H1 (cell line): Measurements from ENCODE around the gene NOS1AP. TPM values are rescaled to one million over a fixed set of nuclear protein-coding genes. Genes with fewer than 3 reads are reported as not detected.

Source experiments
- CTCF ChIA-PET: fragments of 300-600 bp; sonication (Branson Sonifier 250); formaldehyde crosslinking; loops from one replicate; lab custom pipeline; 2021; ENCODE audit not compliant: partially characterized antibody; lab: Charles Lee
- POLR2A ChIA-PET: fragments of 300-600 bp; sonication (Branson Sonifier 250); formaldehyde crosslinking; loops from one replicate; lab custom pipeline; 2021; ENCODE audit warnings: inconsistent platforms; ENCODE audit not compliant: partially characterized antibody; lab: Charles Lee
- DNase-seq, 2 experiments: peaks; one replicate each; pipeline versions ENCODE4 v3.0.0 to v3.0.0-alpha.2; 2010 to 2022; ENCODE audit warnings: low spot score in 2 of 2, low read depth in 1 of 2, mixed read lengths in 1 of 2
- FAIRE-seq: peaks from 2 replicates; lab custom pipeline; 2011; peaks lifted over from hg19 to GRCh38; lab: Jason Lieb, UNC
- H2AFZ ChIP-seq: 2 replicates; pipeline ENCODE4 v1.8.1; 2012; ENCODE audit warnings: low read length, inconsistent platforms
- H2AK5ac ChIP-seq: 2 replicates; pipeline ENCODE4 v1.6.1; 2013; ENCODE audit warnings: low read depth, low read length
- H2BK120ac ChIP-seq: replicated peaks from 2 replicates; pipeline ENCODE3; 2013; ENCODE audit warnings: low read depth, low read length, inconsistent platforms
- H2BK12ac ChIP-seq: 2 replicates; pipeline ENCODE4 v1.6.1; 2013; ENCODE audit warnings: low read depth, low read length
- H2BK15ac ChIP-seq: 2 replicates; pipeline ENCODE4 v1.6.1; 2013; ENCODE audit warnings: low read length
- H2BK20ac ChIP-seq: 2 replicates; pipeline ENCODE4 v1.6.1; 2013; ENCODE audit warnings: low read length
- H2BK5ac ChIP-seq: 2 replicates; pipeline ENCODE4 v1.6.1; 2013; ENCODE audit warnings: low read depth, low read length
- H3K14ac ChIP-seq: 2 replicates; pipeline ENCODE4 v1.6.1; 2013; ENCODE audit warnings: inconsistent platforms; ENCODE audit not compliant: insufficient read length
- H3K18ac ChIP-seq: 2 replicates; pipeline ENCODE4 v1.6.1; 2013; ENCODE audit warnings: low read length; ENCODE audit errors: extremely low read depth
- H3K23ac ChIP-seq: 2 replicates; pipeline ENCODE4 v1.6.1; 2013; ENCODE audit warnings: inconsistent platforms; ENCODE audit not compliant: insufficient read length
- H3K23me2 ChIP-seq: 2 replicates; pipeline ENCODE4 v1.6.1; 2013; ENCODE audit warnings: low read depth, low read length
- H3K27ac ChIP-seq: 2 replicates; pipeline ENCODE4 v1.6.1; 2011; ENCODE audit warnings: low read depth, low read length, inconsistent platforms
- H3K27me3 ChIP-seq, 4 experiments: replicated peaks in 1 of 4; 1 replicate in 1 of 4; 2 replicates in 3 of 4; pipeline versions ENCODE4 v1.6.1 to v1.8.1; 2011 to 2013; ENCODE audit warnings: low read length in 3 of 4, mild to moderate bottlenecking in 3 of 4, inconsistent platforms in 2 of 4, mixed read lengths in 2 of 4, moderate library complexity in 1 of 4; ENCODE audit not compliant: control insufficient read depth in 3 of 4, insufficient read depth in 3 of 4; ENCODE audit errors: extremely low read depth in 1 of 4
- H3K36me3 ChIP-seq, 4 experiments: 2 replicates each; pipeline versions ENCODE4 v1.6.1 to v1.8.1; 2011 to 2013; ENCODE audit warnings: mild to moderate bottlenecking in 4 of 4, low read length in 3 of 4, moderate library complexity in 2 of 4, control low read depth in 1 of 4, inconsistent platforms in 1 of 4; ENCODE audit not compliant: insufficient read depth in 4 of 4, control insufficient read depth in 2 of 4
- H3K4ac ChIP-seq: replicated peaks from 2 replicates; pipeline ENCODE3; 2013; ENCODE audit warnings: low read length, low read depth, mixed read lengths, inconsistent platforms; ENCODE audit not compliant: insufficient read length
- H3K4me1 ChIP-seq, 4 experiments: replicated peaks in 1 of 4; 1 replicate in 1 of 4; 2 replicates in 3 of 4; pipeline versions ENCODE4 v1.6.1 to v1.8.1; 2011 to 2013; ENCODE audit warnings: low read length in 3 of 4, inconsistent platforms in 2 of 4, mixed read lengths in 1 of 4; ENCODE audit not compliant: insufficient read depth in 4 of 4, control insufficient read depth in 3 of 4
- H3K4me2 ChIP-seq, 2 experiments: 2 replicates each; pipeline versions ENCODE4 v1.6.1 to v1.8.1; 2011 to 2013; ENCODE audit warnings: low read depth in 2 of 2, low read length in 2 of 2, control low read depth in 1 of 2, inconsistent platforms in 1 of 2, mild to moderate bottlenecking in 1 of 2; ENCODE audit not compliant: insufficient read depth in 1 of 2
- H3K4me3 ChIP-seq, 4 experiments: fragments of 200-600, 300-600 bp in 1 of 4; sonication (generic), shearing (Covaris generic), sonication (Bioruptor Twin) in 1 of 4; 2 replicates each; pipeline versions ENCODE4 v1.5.1 to v1.8.1; 2011 to 2016; ENCODE audit warnings: low read length in 4 of 4, low read depth in 3 of 4, control low read depth in 2 of 4, inconsistent platforms in 2 of 4, mild to moderate bottlenecking in 2 of 4, mixed read lengths in 1 of 4, moderate library complexity in 1 of 4; ENCODE audit not compliant: insufficient read depth in 2 of 4; ENCODE audit errors: extremely low read depth in 1 of 4
- H3K56ac ChIP-seq: replicated peaks from 2 replicates; pipeline ENCODE3; 2013; ENCODE audit warnings: low read depth, mild to moderate bottlenecking, mixed read lengths, low read length, inconsistent platforms; ENCODE audit not compliant: insufficient read length
- H3K79me1 ChIP-seq: 2 replicates; pipeline ENCODE4 v1.6.1; 2013; ENCODE audit warnings: low read depth, low read length, control low read depth
- H3K79me2 ChIP-seq, 2 experiments: 2 replicates each; pipeline versions ENCODE4 v1.6.1 to v1.8.1; 2012 to 2013; ENCODE audit warnings: low read length in 2 of 2, mild to moderate bottlenecking in 2 of 2, inconsistent platforms in 1 of 2; ENCODE audit not compliant: insufficient read depth in 2 of 2, control insufficient read depth in 1 of 2
- H3K9ac ChIP-seq, 4 experiments: replicated peaks in 1 of 4; 1 replicate in 1 of 4; 2 replicates in 3 of 4; pipeline versions ENCODE4 v1.6.1 to v1.8.1; 2011 to 2013; ENCODE audit warnings: low read depth in 3 of 4, low read length in 3 of 4, control low read depth in 2 of 4, mild to moderate bottlenecking in 2 of 4, moderate library complexity in 2 of 4, inconsistent platforms in 1 of 4; ENCODE audit errors: extremely low read depth in 1 of 4
- H3K9me3 ChIP-seq, 2 experiments: 2 replicates each; pipeline versions ENCODE4 v1.6.1 to v1.8.1; 2012 to 2013; ENCODE audit warnings: mild to moderate bottlenecking in 2 of 2, moderate library complexity in 2 of 2, control low read depth in 1 of 2, inconsistent platforms in 1 of 2, low read depth in 1 of 2, low read length in 1 of 2, mixed read lengths in 1 of 2; ENCODE audit not compliant: insufficient read depth in 2 of 2
- H4K20me1 ChIP-seq, 2 experiments: replicated peaks in 1 of 2; 2 replicates each; pipeline versions ENCODE3 to v1.8.1; 2011 to 2013; ENCODE audit warnings: inconsistent platforms in 2 of 2, low read length in 2 of 2, mild to moderate bottlenecking in 1 of 2; ENCODE audit not compliant: insufficient read depth in 2 of 2, control insufficient read depth in 1 of 2
- H4K5ac ChIP-seq: 2 replicates; pipeline ENCODE4 v1.6.1; 2013; ENCODE audit warnings: low read length, low read depth, mixed read lengths, inconsistent platforms; ENCODE audit not compliant: insufficient read length
- H4K8ac ChIP-seq: 2 replicates; pipeline ENCODE4 v1.8.0; 2013; ENCODE audit warnings: mild to moderate bottlenecking, moderate library complexity, low read length, inconsistent platforms; ENCODE audit not compliant: insufficient read depth; ENCODE audit errors: extremely low read depth
- H4K91ac ChIP-seq: replicated peaks from 2 replicates; pipeline ENCODE3; 2013; ENCODE audit warnings: low read length, mixed read lengths, inconsistent platforms; ENCODE audit not compliant: insufficient read length
- CBX5 ChIP-seq: fragments of 300-800, 300-1000 bp; sonication (generic); IDR thresholded peaks from 2 replicates; pipeline ENCODE4 v1.7.1; 2016; ENCODE audit warnings: antibody characterized with exemption, low read length, low read depth
- GTF2F1 ChIP-seq: IDR thresholded peaks from 2 replicates; pipeline ENCODE4 v1.6.1; 2012; ENCODE audit warnings: low read depth, low read length, improper control_type of control experiment, borderline replicate concordance
- HDAC2 ChIP-seq, 2 experiments: fragments of 300-600 bp in 1 of 2; sonication (generic) in 1 of 2; IDR thresholded peaks; 2 replicates each; pipeline ENCODE4 v1.6.1; 2011 to 2012; ENCODE audit warnings: low read depth in 2 of 2, low read length in 2 of 2, mild to moderate bottlenecking in 2 of 2, moderate library complexity in 2 of 2, borderline replicate concordance in 1 of 2, inconsistent platforms in 1 of 2
- KDM5A ChIP-seq: fragments of 200-600 bp; IDR thresholded peaks from 2 replicates; pipeline ENCODE4 v1.7.1; 2012; ENCODE audit warnings: mild to moderate bottlenecking, low read length, inconsistent platforms, mixed read lengths
- NRF1 ChIP-seq: IDR thresholded peaks from 2 replicates; pipeline ENCODE4 v1.6.1; 2011; ENCODE audit warnings: mild to moderate bottlenecking, low read depth, low read length, improper control_type of control experiment
- POLR2A ChIP-seq, 2 experiments: IDR thresholded peaks; 1 replicate in 1 of 2; 2 replicates in 1 of 2; pipeline ENCODE4 v1.6.1; 2011; ENCODE audit warnings: low read depth in 2 of 2, low read length in 2 of 2, mild to moderate bottlenecking in 2 of 2; ENCODE audit errors: control extremely low read depth in 1 of 2
- POLR2AphosphoS5 ChIP-seq: IDR thresholded peaks from 2 replicates; pipeline ENCODE4 v1.6.1; 2011; ENCODE audit warnings: low read depth, low read length
- RBBP5 ChIP-seq: IDR thresholded peaks from 2 replicates; pipeline ENCODE4 v1.7.1; 2012; ENCODE audit warnings: low read depth, mild to moderate bottlenecking, inconsistent platforms, low read length, moderate library complexity, borderline replicate concordance
- SAP30 ChIP-seq: fragments of 300-600 bp; sonication (generic); IDR thresholded peaks from 2 replicates; pipeline ENCODE4 v1.7.1; 2012; ENCODE audit warnings: low read length, moderate library complexity, mild to moderate bottlenecking, inconsistent platforms; ENCODE audit not compliant: insufficient read depth, insufficient replicate concordance
- SIN3A ChIP-seq, 2 experiments: IDR thresholded peaks in 1 of 2; conservative IDR thresholded peaks in 1 of 2; 2 replicates each; pipeline ENCODE4 v1.6.1; 2011 to 2012; ENCODE audit warnings: low read length in 2 of 2, improper control_type of control experiment in 1 of 2, low read depth in 1 of 2, mild to moderate bottlenecking in 1 of 2
- TAF1 ChIP-seq: IDR thresholded peaks from 2 replicates; pipeline ENCODE4 v1.6.1; 2011; ENCODE audit warnings: mild to moderate bottlenecking, low read depth, low read length
- ZNF274 ChIP-seq: IDR thresholded peaks from 2 replicates; pipeline ENCODE4 v1.7.0; 2012; ENCODE audit warnings: low read length, borderline replicate concordance; ENCODE audit errors: extremely low read depth
- WGBS, 2 experiments: shearing (Covaris generic) in 1 of 2; methylation state at CpG; one replicate each; pipeline versions ENCODE4 v1.1.6 to v1.1.7; 2013 to 2015; ENCODE audit warnings: low lambda C conversion rate in 2 of 2, mixed read lengths in 2 of 2, inconsistent platforms in 1 of 2, low coverage in 1 of 2, missing lambda C conversion rate in 1 of 2; ENCODE audit not compliant: insufficient replicate concordance in 2 of 2, insufficient coverage in 1 of 2, insufficient read length in 1 of 2; ENCODE audit errors: extremely low coverage in 1 of 2, missing lambda C conversion rate in 1 of 2; 5-methylcytosine and 5-hydroxymethylcytosine counted together
- polyA plus RNA-seq, 7 experiments: library from polyadenylated mRNA; depleted of rRNA in 3 of 7; stranded (reverse) in 5 of 7; unstranded in 2 of 7; fragments of >200 nt in 5 of 7; fragments of 200-250 nt in 2 of 7; gene quantifications; 1 replicate in 5 of 7; 2 replicates in 1 of 7; 4 replicates in 1 of 7; pipeline versions ENCODE4 v1.2.1 to v1.2.3, GENCODE V29; 2011 to 2013; ENCODE audit warnings: missing spikeins in 2 of 7, mixed read lengths in 2 of 7
- total RNA-seq: library from RNA; stranded (reverse); fragmentation: NEBNext Ultra II Directional; extraction: Animal tissue kit (Norgen Biotek cat#: 25700); gene quantifications from 2 replicates; pipeline ENCODE4 v1.2.1, GENCODE V29; 2021

The NOS1AP gene
- total and polyA plus RNA-seq, 2 of the 8 experiments (the other 6 are each of a cell fraction or from before 2014, with no cell fraction given), result 2.4 to 12.1 TPM

GRCh38 chr1:162372159-162373071, 302.9 kb downstream of the NOS1AP start:
- no peak overlapping the region for H2BK12ac ChIP-seq
- no peak overlapping the region for H2BK20ac ChIP-seq
- H2AK5ac ChIP-seq, result no peak overlapping the region
- no peak overlapping the region for H3K4me3 ChIP-seq
- H3K4me1 ChIP-seq, result no peaks in the 10 kb centered on the region
- 85% methylated on average over 13 of the region's 13 CpGs; no CpG with 5 or more reads in 1 of the 2 experiments for WGBS, 2 experiments
- H3K56ac ChIP-seq, result no peak overlapping the region
- H3K4ac ChIP-seq, result no peak overlapping the region
- H2BK120ac ChIP-seq, result no peak overlapping the region
- no peak overlapping the region for H3K9ac ChIP-seq
- no peak overlapping the region for H3K23ac ChIP-seq
- H3K27ac ChIP-seq, result no peak overlapping the region
- no peaks in the 10 kb centered on the region for H3K79me1 ChIP-seq
- H3K36me3 ChIP-seq, result 0 out of 8 replicates have a peak, but pooled peaks cover 0 to 2% (median 0%) of the 10 kb centered on the region in 4 experiments
- no peak for DNase-seq
- H3K14ac ChIP-seq, result no peak overlapping the region
- ChIA-PET CTCF (interaction anchor here (0.6 to 2.9 kb wide), 7 partner anchors 9 to 328 kb away, joined by 3 to 13 read pairs (median 4); partner anchors contain the start of gene C1orf226), POLR2A (interaction anchor here (1.8 kb wide), 1 partner anchor 9 kb away, joined by 6 read pairs; the partner anchor contains the start of gene C1orf226)
- H3K27me3 ChIP-seq, result no peaks in the 10 kb centered on the region
- no peaks in the 10 kb centered on the region for H3K79me2 ChIP-seq
- H2BK5ac ChIP-seq, result no peak overlapping the region
- H4K8ac ChIP-seq, result no peak overlapping the region
- no peak overlapping the region for H3K18ac ChIP-seq
- no peak overlapping the region for H4K5ac ChIP-seq
- H3K9me3 ChIP-seq, result no peaks in the 10 kb centered on the region
- no peak overlapping the region for H3K4me2 ChIP-seq
- FAIRE-seq, result no peak
- no peak overlapping the region for H2AFZ ChIP-seq
- no peaks in the 10 kb centered on the region for H3K23me2 ChIP-seq
- no peak overlapping the region for H4K91ac ChIP-seq
- H2BK15ac ChIP-seq, result no peak overlapping the region
- H4K20me1 ChIP-seq, result no peaks in the 10 kb centered on the region
- TF ChIP-seq SAP30 (no peak), ZNF274 (no peak), POLR2AphosphoS5 (no peak), NRF1 (no peak), GTF2F1 (no peak), SIN3A (conservative IDR thresholded peaks at IDR 0.05 in 1 of 2, IDR thresholded peaks at IDR 0.05 in 1 of 2; ENCODE audit: low read depth in 1 of 2, low read length in 2 of 2) (no peak), TAF1 (no peak), CBX5 (no peak), HDAC2 (IDR thresholded peaks at IDR 0.05; ENCODE audit: borderline replicate concordance in 1 of 2, low read depth in 2 of 2, low read length in 2 of 2) (no peak), KDM5A (no peak), RBBP5 (no peak), POLR2A (IDR thresholded peaks at IDR 0.05; ENCODE audit: control extremely low read depth in 1 of 2, low read depth in 2 of 2, low read length in 2 of 2) (no peak)
